OCI-LY3 (cell line): ENCODE data around the gene ARID1B.
A peak's percentile ranks its signal among the peaks of the same experiment; 100 is the strongest.

Source experiments
- H2AFZ ChIP-seq: fragments of 200-600, 300-600 bp; shearing (Covaris generic); 2 replicates; pipeline ENCODE4 v1.6.0; 2014; ENCODE audit warnings: antibody characterized with exemption, low read depth, low read length
- H3K27ac ChIP-seq: fragments of 200-600, 300-600 bp; sonication (generic); 2 replicates; pipeline ENCODE4 v1.5.1; 2014; ENCODE audit warnings: mild to moderate bottlenecking, low read length, moderate library complexity, mixed read lengths
- H3K27me3 ChIP-seq: fragments of 200-600, 300-600 bp; sonication (generic); 2 replicates; pipeline ENCODE4 v1.6.1; 2014; ENCODE audit warnings: low read depth, low read length, mixed read lengths
- H3K36me3 ChIP-seq: fragments of 200-600, 300-600 bp; sonication (generic); replicated peaks from 2 replicates; pipeline ENCODE3; 2014; ENCODE audit warnings: low read depth, low read length, mixed read lengths
- H3K4me1 ChIP-seq: fragments of 300-600, 200-600 bp; sonication (generic); 2 replicates; pipeline ENCODE4 v1.6.1; 2014; ENCODE audit warnings: low read length, mixed read lengths
- H3K4me2 ChIP-seq: fragments of 200-600, 300-600 bp; sonication (generic); 2 replicates; pipeline ENCODE4 v1.6.1; 2014; ENCODE audit warnings: low read length, mixed read lengths
- H3K4me3 ChIP-seq: fragments of 300-600, 200-600 bp; sonication (generic); 2 replicates; pipeline ENCODE4 v1.5.1; 2014; ENCODE audit warnings: antibody characterized with exemption, mild to moderate bottlenecking, low read length, moderate library complexity
- H3K79me2 ChIP-seq: fragments of 300-600, 200-600 bp; shearing (Covaris generic); 2 replicates; pipeline ENCODE4 v1.6.1; 2014; ENCODE audit warnings: mild to moderate bottlenecking, low read length, mixed read lengths
- H3K9ac ChIP-seq: fragments of 300-600, 200-600 bp; shearing (Covaris generic); 2 replicates; pipeline ENCODE4 v1.6.0; 2014; ENCODE audit warnings: mild to moderate bottlenecking, low read length, moderate library complexity
- H3K9me3 ChIP-seq: fragments of 200-600, 300-600 bp; shearing (Covaris generic); 2 replicates; pipeline ENCODE4 v1.6.1; 2014; ENCODE audit warnings: low read length, mixed read lengths; ENCODE audit not compliant: insufficient read depth
- H4K20me1 ChIP-seq: fragments of 200-600, 300-600 bp; sonication (generic); 2 replicates; pipeline ENCODE4 v1.6.1; 2016; ENCODE audit warnings: low read length, mixed read lengths; ENCODE audit not compliant: insufficient read depth
- EZH2phosphoT487 ChIP-seq: fragments of 200-600 bp; shearing (Covaris generic); IDR thresholded peaks from 2 replicates; pipeline ENCODE4 v1.6.1; 2018; ENCODE audit warnings: antibody characterized with exemption, mixed run types, low read depth
- TF ChIP-seq, protein P1 (sequence below): fragments of 200-600, 300-600 bp; sonication (generic); IDR thresholded peaks from 2 replicates; pipeline ENCODE4 v1.5.1; 2014; ENCODE audit warnings: antibody characterized with exemption, low read length, low read depth

The ARID1B gene

DNA sequence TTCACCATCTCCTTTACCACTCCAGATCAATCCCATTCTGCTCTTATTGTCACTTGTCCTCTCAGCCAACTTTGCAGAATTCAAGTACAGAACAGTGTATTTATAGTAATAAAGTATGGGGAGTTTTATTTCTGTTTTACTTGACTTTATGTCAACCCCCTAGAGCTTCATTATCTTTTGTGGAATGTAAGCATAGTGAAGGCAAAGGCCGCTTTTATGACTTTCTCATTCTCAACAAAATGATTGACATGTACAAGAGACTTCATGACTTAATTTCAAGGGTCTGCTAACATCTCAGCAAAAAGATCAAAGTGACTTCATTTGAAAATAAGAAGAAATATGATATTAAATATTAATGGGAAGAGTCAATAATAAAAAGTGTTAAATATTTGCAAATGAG, 28.7 kb upstream of the ARID1B start:
- no peak overlapping the region for H3K9ac ChIP-seq
- H3K4me1 ChIP-seq, result peaks cover 10% of the 10 kb centered on the region
- TF ChIP-seq, protein P1, sequence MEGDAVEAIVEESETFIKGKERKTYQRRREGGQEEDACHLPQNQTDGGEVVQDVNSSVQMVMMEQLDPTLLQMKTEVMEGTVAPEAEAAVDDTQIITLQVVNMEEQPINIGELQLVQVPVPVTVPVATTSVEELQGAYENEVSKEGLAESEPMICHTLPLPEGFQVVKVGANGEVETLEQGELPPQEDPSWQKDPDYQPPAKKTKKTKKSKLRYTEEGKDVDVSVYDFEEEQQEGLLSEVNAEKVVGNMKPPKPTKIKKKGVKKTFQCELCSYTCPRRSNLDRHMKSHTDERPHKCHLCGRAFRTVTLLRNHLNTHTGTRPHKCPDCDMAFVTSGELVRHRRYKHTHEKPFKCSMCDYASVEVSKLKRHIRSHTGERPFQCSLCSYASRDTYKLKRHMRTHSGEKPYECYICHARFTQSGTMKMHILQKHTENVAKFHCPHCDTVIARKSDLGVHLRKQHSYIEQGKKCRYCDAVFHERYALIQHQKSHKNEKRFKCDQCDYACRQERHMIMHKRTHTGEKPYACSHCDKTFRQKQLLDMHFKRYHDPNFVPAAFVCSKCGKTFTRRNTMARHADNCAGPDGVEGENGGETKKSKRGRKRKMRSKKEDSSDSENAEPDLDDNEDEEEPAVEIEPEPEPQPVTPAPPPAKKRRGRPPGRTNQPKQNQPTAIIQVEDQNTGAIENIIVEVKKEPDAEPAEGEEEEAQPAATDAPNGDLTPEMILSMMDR, result no peak
- TF ChIP-seq EZH2phosphoT487, result no peak
- H3K36me3 ChIP-seq, result no peaks in the 10 kb centered on the region
- no peaks in the 10 kb centered on the region for H3K9me3 ChIP-seq
- H3K4me3 ChIP-seq, result no peak overlapping the region
- H4K20me1 ChIP-seq, result no peaks in the 10 kb centered on the region
- H3K79me2 ChIP-seq, result no peaks in the 10 kb centered on the region
- H3K27me3 ChIP-seq, result no peaks in the 10 kb centered on the region
- no peak overlapping the region for H3K4me2 ChIP-seq
- no peak overlapping the region for H3K27ac ChIP-seq
- H2AFZ ChIP-seq, result no peak overlapping the region

DNA sequence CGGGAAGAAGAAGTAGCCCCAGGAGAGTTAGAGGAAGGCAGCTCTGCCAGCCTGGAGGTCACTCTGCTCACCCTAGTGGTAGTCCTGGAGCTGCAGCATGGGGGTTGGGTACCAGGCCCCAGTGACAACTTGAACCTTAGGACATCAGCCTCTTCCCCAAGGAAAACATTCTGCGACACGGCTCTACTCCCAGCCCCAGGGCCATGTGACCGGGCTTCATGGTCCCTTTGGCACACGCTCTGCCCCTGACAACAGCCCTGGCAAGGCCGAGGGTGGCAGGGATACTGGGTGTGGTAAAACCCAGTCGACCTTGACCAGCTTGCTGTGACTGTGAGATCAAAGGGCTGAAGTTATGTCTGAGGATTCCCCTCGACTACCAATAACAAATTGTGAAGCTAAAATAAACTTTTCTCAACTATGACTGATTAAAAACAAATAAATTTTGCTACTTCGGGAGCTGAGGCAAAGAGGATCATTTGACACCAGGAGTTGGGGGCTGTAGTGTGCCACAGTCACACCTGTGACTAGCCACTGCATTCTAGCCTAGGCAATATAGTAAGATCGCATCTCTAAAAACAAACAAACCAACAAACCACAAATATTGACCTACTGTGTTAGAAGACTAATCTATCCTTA, 24.4 kb upstream of the ARID1B start:
- Histone ChIP-seq H3K4me2 (peak overlapping the region; percentile 37), H4K20me1 (no peaks in the 10 kb centered on the region), H3K4me3 (no peak overlapping the region), H3K9me3 (no peaks in the 10 kb centered on the region), H3K27ac (no peak overlapping the region), H3K36me3 (no peaks in the 10 kb centered on the region), H3K9ac (no peak overlapping the region), H3K27me3 (no peaks in the 10 kb centered on the region), H3K79me2 (no peaks in the 10 kb centered on the region), H2AFZ (peak overlapping the region; percentile 36; the same call in 1 of the 2 replicates), H3K4me1 (peaks cover 17% of the 10 kb centered on the region)
- TF ChIP-seq, protein P1, result peak; percentile 38
- TF ChIP-seq EZH2phosphoT487, result no peak

DNA sequence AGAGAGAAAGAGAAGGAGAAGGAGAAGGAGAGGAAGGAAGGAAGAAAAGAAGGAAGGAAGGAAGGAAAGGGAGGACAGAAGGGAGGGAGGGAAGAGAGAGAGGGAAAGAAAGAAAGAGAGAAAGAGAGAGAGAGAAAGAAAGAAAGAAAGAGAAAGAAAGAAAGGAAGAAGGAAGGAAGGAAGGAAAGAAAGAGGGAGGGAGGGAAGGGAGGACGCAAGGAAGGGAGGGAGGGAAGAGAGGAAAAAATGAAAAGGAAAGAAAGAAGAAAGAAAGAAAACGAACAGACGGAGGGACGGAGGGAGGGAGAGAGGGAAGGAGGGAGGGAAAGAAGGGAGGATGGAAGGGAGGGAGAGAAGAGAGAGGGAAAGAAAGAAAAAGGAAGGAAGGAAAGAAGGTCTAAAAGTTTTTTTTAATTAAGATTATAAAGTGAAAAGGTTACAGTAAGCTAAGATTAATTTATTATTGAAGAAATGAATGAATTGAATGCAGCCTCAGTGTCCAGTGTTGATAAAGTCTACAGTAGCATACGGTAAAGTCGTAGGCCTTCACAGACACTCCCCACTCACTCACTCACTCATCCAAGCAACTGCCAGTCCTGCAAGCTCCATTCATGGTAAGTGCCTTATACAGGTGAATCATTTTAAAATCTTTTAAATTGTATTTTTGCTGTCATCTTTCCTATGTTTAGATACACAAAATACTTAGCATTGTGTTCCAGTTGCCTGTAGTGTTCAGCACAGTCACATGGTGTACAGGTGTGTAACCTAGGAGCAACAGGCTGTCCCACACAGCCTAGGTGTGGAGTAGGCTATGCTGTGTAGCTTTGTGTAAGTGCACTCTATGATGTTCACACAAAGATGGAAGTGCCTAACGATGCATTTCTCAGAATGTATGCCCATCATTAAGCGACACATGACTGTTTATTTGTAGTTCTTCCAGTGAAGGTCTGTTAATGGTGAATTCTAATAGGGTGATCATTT, 20.3 kb upstream of the ARID1B start:
- no peaks in the 10 kb centered on the region for H3K27me3 ChIP-seq
- no peaks in the 10 kb centered on the region for H3K36me3 ChIP-seq
- peaks cover 17% of the 10 kb centered on the region for H3K4me1 ChIP-seq
- H2AFZ ChIP-seq, result no peak overlapping the region
- no peaks in the 10 kb centered on the region for H4K20me1 ChIP-seq
- no peak overlapping the region for H3K9ac ChIP-seq
- no peaks in the 10 kb centered on the region for H3K79me2 ChIP-seq
- no peak overlapping the region for H3K4me2 ChIP-seq
- no peaks in the 10 kb centered on the region for H3K9me3 ChIP-seq
- H3K4me3 ChIP-seq, result no peak overlapping the region
- no peak overlapping the region for H3K27ac ChIP-seq
- no peak for TF ChIP-seq EZH2phosphoT487
- TF ChIP-seq, protein P1, result no peak

- no peak overlapping the region for H3K9ac ChIP-seq
- H3K27ac ChIP-seq, result no peak overlapping the region
- no peak overlapping the region for H3K4me2 ChIP-seq
- no peaks in the 10 kb centered on the region for H3K36me3 ChIP-seq
- H2AFZ ChIP-seq, result no peak overlapping the region
- no peaks in the 10 kb centered on the region for H3K27me3 ChIP-seq
- no peaks in the 10 kb centered on the region for H3K9me3 ChIP-seq
- no peak for TF ChIP-seq EZH2phosphoT487
- TF ChIP-seq, protein P1, result no peak
- H3K4me1 ChIP-seq, result peaks cover 12% of the 10 kb centered on the region
- no peaks in the 10 kb centered on the region for H4K20me1 ChIP-seq
- H3K79me2 ChIP-seq, result no peaks in the 10 kb centered on the region
- no peak overlapping the region for H3K4me3 ChIP-seq
Observed at GRCh38 chr6:156757849-156758248, 19.3 kb upstream of the ARID1B start.
